ENCODE measurements around the gene TIMP2. TPM values are rescaled to one million over a fixed set of nuclear protein-coding genes. Genes with fewer than 3 reads are reported as not detected.
A peak's percentile ranks its signal among the peaks of the same experiment; 100 is the strongest.

The TIMP2 gene
- total and polyA plus RNA-seq, 9 donors = 94.8 to 309 (median 201) TPM

- peaks cover 75% of the 10 kb centered on the region for H3K36me3 ChIP-seq (ENCODE audit: control insufficient read depth, insufficient read depth, low read length)
- H3K4me3 ChIP-seq (ENCODE audit: low read length) = no peak overlapping the region
- peaks cover 3% of the 10 kb centered on the region for H3K4me1 ChIP-seq (ENCODE audit: control insufficient read depth, insufficient read depth, low read length)
- DNase-seq = peak; percentile 49
- H3K27me3 ChIP-seq (ENCODE audit: control insufficient read depth, insufficient read depth, low read length) = no peaks in the 10 kb centered on the region
- H3K27ac ChIP-seq (ENCODE audit: low read length) = no peak overlapping the region
- no peaks in the 10 kb centered on the region for H3K9me3 ChIP-seq (replicated peaks; ENCODE audit: control insufficient read depth, low read depth, low read length)
- 78% methylated on average over 6 of the region's 9 CpGs for WGBS (ENCODE audit: insufficient coverage)
Observed at GRCh38 chr17:78806451-78806850, 118.7 kb downstream of the TIMP2 start.

DNA sequence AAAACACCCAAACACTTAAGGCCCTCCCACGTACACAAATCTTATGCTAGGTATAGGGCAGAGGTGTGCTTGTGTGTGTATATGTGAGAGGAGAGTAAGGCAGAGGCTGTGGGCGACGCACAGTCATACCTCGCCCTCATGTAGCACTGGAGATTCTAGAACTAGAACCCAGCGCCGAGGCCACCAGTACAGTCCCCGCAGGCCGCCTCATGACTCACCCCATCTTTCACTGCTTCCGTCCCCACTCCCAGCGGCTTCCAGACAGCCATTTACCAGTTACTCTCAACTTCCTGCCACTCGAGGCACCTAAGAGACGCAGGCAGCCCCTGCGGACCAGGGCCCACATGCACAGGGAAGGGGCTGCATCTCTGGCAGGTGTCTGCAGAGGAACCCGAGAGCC, 119.9 kb downstream of the TIMP2 start:
- no peak for DNase-seq
- Histone ChIP-seq H3K27me3 (ENCODE audit: control insufficient read depth, insufficient read depth, low read length) (no peaks in the 10 kb centered on the region), H3K9me3 (replicated peaks; ENCODE audit: control insufficient read depth, low read depth, low read length) (no peaks in the 10 kb centered on the region), H3K27ac (ENCODE audit: low read length) (peak overlapping the region; percentile 11), H3K4me3 (ENCODE audit: low read length) (no peak overlapping the region), H3K36me3 (ENCODE audit: control insufficient read depth, insufficient read depth, low read length) (peaks cover 75% of the 10 kb centered on the region), H3K4me1 (ENCODE audit: control insufficient read depth, insufficient read depth, low read length) (peaks cover 3% of the 10 kb centered on the region)
- 84% methylated on average over 11 of the region's 14 CpGs for WGBS (ENCODE audit: insufficient coverage)

GRCh38 chr17:78804777-78805176, 120.4 kb downstream of the TIMP2 start:
- DNase-seq = peak; percentile 64
- H3K27ac ChIP-seq (ENCODE audit: low read length) = peak overlapping the region; percentile 11

GRCh38 chr17:78803186-78803845, 121.9 kb downstream of the TIMP2 start:
- H3K27me3 ChIP-seq (ENCODE audit: control insufficient read depth, insufficient read depth, low read length) = no peaks in the 10 kb centered on the region
- 85% methylated on average over 12 of the region's 21 CpGs for WGBS (ENCODE audit: insufficient coverage)
- no peaks in the 10 kb centered on the region for H3K9me3 ChIP-seq (replicated peaks; ENCODE audit: control insufficient read depth, low read depth, low read length)
- no peak overlapping the region for H3K4me3 ChIP-seq (ENCODE audit: low read length)
- H3K36me3 ChIP-seq (ENCODE audit: control insufficient read depth, insufficient read depth, low read length) = peaks cover 75% of the 10 kb centered on the region
- H3K4me1 ChIP-seq (ENCODE audit: control insufficient read depth, insufficient read depth, low read length) = peaks cover 3% of the 10 kb centered on the region
- peak; percentile 53 for DNase-seq
- no peak overlapping the region for H3K27ac ChIP-seq (ENCODE audit: low read length)

More at GRCh38 chr17:78804777-78805176, 120.4 kb downstream of the TIMP2 start:
- peaks cover 3% of the 10 kb centered on the region for H3K4me1 ChIP-seq (ENCODE audit: control insufficient read depth, insufficient read depth, low read length)
- H3K4me3 ChIP-seq (ENCODE audit: low read length) = no peak overlapping the region
- H3K36me3 ChIP-seq (ENCODE audit: control insufficient read depth, insufficient read depth, low read length) = peaks cover 70% of the 10 kb centered on the region
- 47% methylated on average over 9 of the region's 11 CpGs for WGBS (ENCODE audit: insufficient coverage)
- H3K9me3 ChIP-seq (replicated peaks; ENCODE audit: control insufficient read depth, low read depth, low read length) = no peaks in the 10 kb centered on the region
- H3K27me3 ChIP-seq (ENCODE audit: control insufficient read depth, insufficient read depth, low read length) = no peaks in the 10 kb centered on the region

Other genes with a start within 250 kb of the TIMP2 start
- 17.3 TPM for gene CYTH1, start 143.1 kb downstream of the TIMP2 start, total RNA-seq
- 10 to 100 TPM; 20.1 to 26.9 (median 21.5) TPM for gene CYTH1, start 143.1 kb downstream of the TIMP2 start, polyA plus RNA-seq (ENCODE audit: insufficient read depth in 1 of 8, insufficient read length in 8 of 8, low replicate concordance in 1 of 8)
- 17.8 TPM for gene USP36, start 84.6 kb downstream of the TIMP2 start, total RNA-seq
- 10 to 100 TPM; 24.8 to 36.8 (median 30.1) TPM for gene USP36, start 84.6 kb downstream of the TIMP2 start, polyA plus RNA-seq (ENCODE audit: insufficient read depth in 1 of 8, insufficient read length in 8 of 8, low replicate concordance in 1 of 8)
- gene CEP295NL, start 22.2 kb downstream of the TIMP2 start, total RNA-seq = 1.4 TPM
- under 1 TPM; 0.08 to 0.69 (median 0.35) TPM for gene CEP295NL, start 22.2 kb downstream of the TIMP2 start, polyA plus RNA-seq (ENCODE audit: insufficient read depth in 1 of 8, insufficient read length in 8 of 8, low replicate concordance in 1 of 8)
- gene LGALS3BP, start 54.5 kb upstream of the TIMP2 start, total RNA-seq = 31.9 TPM
- gene LGALS3BP, start 54.5 kb upstream of the TIMP2 start, polyA plus RNA-seq (ENCODE audit: insufficient read depth in 1 of 8, insufficient read length in 8 of 8, low replicate concordance in 1 of 8) = 10 to 100 TPM; 38.9 to 78.6 (median 58.6) TPM
- 21.7 TPM for gene CANT1, start 84.4 kb upstream of the TIMP2 start, total RNA-seq
- gene CANT1, start 84.4 kb upstream of the TIMP2 start, polyA plus RNA-seq (ENCODE audit: insufficient read depth in 1 of 8, insufficient read length in 8 of 8, low replicate concordance in 1 of 8) = 10 to 100 TPM; 24.4 to 41.5 (median 33.3) TPM
- 10.8 TPM for gene C1QTNF1, start 98.8 kb upstream of the TIMP2 start, total RNA-seq
- gene C1QTNF1, start 98.8 kb upstream of the TIMP2 start, polyA plus RNA-seq (ENCODE audit: insufficient read depth in 1 of 8, insufficient read length in 8 of 8, low replicate concordance in 1 of 8) = 10 to 100 TPM in 2 of 8 donors, 1 to 10 TPM in 6; 3.3 to 10.9 (median 5.7) TPM
- 12.1 TPM for gene ENGASE, start 149.4 kb upstream of the TIMP2 start, total RNA-seq
- gene ENGASE, start 149.4 kb upstream of the TIMP2 start, polyA plus RNA-seq (ENCODE audit: insufficient read depth in 1 of 8, insufficient read length in 8 of 8, low replicate concordance in 1 of 8) = 10 to 100 TPM; 13.8 to 27.9 (median 23.1) TPM